Measurements from ENCODE around the gene SMNDC1.

- TF ChIP-seq EZH2 (optimal IDR thresholded peaks at IDR 0.05; ENCODE audit: low read depth, low read length): no peak
- TF ChIP-seq EZH2phosphoT487 (IDR thresholded peaks at IDR 0.05; ENCODE audit: low read length): no peak
- TF ChIP-seq CTCF (IDR thresholded peaks at IDR 0.05; ENCODE audit: low read length): no peak
Observed at GRCh38 chr10:110259317-110259716, 45.4 kb downstream of the SMNDC1 start.

Measured in MM.1S (cell line).